AG09309 (cell line): ENCODE data around the gene ZNF367.

ENCODE experiments used
- DNase-seq: peaks from one replicate; pipeline ENCODE4 v3.0.0-alpha.2; 2010; ENCODE audit warnings: low read depth
- H3K4me3 ChIP-seq: 2 replicates; pipeline ENCODE4 v1.5.1; 2011; ENCODE audit warnings: mild to moderate bottlenecking, low read depth, low read length, moderate library complexity; ENCODE audit not compliant: control insufficient read depth
- TF ChIP-seq, protein P1 (sequence below): IDR thresholded peaks from 2 replicates; pipeline ENCODE4 v1.5.1; 2011; ENCODE audit warnings: mild to moderate bottlenecking, low read depth, low read length, inconsistent platforms; ENCODE audit not compliant: insufficient read depth, control insufficient read depth; ENCODE audit errors: missing control alignments

ZNF367 gene

DNA sequence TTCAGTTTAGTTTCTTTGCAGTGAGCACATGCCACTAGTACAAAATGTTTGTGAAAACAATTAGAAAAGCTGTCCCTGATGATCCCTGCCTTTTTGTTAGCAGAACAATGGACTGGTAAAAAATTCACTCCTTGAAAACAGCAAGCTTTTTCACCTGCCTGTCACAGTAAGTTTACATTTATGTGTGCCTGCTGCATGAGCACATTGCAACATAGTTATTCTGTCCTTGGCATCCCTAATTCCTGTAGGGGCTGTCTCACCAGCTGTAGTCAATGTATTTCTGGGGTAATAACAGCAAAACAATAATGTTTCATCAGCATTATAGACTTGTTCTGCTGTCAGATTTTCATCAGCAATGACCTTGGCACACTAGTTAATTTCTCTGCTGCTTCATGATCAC lies 11.6 kb upstream of the ZNF367 start:
- TF ChIP-seq, protein P1, sequence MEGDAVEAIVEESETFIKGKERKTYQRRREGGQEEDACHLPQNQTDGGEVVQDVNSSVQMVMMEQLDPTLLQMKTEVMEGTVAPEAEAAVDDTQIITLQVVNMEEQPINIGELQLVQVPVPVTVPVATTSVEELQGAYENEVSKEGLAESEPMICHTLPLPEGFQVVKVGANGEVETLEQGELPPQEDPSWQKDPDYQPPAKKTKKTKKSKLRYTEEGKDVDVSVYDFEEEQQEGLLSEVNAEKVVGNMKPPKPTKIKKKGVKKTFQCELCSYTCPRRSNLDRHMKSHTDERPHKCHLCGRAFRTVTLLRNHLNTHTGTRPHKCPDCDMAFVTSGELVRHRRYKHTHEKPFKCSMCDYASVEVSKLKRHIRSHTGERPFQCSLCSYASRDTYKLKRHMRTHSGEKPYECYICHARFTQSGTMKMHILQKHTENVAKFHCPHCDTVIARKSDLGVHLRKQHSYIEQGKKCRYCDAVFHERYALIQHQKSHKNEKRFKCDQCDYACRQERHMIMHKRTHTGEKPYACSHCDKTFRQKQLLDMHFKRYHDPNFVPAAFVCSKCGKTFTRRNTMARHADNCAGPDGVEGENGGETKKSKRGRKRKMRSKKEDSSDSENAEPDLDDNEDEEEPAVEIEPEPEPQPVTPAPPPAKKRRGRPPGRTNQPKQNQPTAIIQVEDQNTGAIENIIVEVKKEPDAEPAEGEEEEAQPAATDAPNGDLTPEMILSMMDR, result no peak
- no peak for DNase-seq
- H3K4me3 ChIP-seq, result no peak overlapping the region

DNA sequence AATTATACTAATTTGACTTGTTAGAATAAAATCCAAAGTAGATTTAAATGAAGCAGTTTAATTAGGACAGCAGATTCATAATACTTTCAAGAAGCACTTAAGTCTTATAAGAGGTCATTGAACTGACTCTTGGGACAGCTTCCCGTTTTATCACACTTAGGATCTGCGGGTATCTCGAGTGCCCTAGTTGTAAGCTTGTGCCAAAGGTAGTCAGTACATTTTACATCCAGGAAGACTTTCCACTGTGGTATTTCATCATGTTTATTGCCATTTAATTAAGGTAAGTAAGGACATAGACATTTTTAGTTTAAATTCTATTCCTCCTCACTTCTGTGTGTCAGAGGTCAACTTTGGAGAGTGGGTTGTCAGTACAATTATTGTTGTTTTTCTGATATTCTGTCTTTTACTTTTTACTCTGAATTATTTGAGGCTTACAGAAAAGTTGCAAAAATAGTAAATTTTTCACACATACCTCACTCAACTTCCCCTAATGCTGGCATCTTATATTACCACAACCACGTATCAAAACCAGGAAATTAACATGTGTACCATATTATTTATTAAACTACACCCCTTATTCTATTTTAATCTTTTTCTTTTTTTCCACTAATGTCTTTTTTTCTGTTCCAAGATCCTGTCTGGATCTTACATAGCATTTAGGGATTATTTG lies 7.5 kb upstream of the ZNF367 start:
- TF ChIP-seq, protein P1, result no peak
- no peak overlapping the region for H3K4me3 ChIP-seq
- no peak for DNase-seq

DNA sequence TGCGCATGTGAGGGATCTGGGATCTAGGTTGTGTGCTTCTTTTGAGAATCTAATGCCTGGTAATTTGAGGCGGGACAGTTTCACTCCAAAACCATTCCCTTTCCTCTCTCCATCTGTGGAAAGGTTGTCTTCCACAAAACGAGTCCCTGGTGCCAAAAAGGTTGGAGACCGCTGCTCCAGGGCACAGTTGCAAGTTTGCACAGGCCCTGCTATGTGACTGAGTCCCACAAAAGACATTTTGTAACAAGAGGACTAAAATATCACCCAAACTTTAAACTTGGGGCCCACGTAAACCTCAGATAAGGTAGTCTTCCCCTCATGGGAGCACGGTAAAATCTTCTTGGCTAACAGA lies 5.8 kb upstream of the ZNF367 start:
- DNase-seq, result no peak
- TF ChIP-seq, protein P1, result no peak
- no peak overlapping the region for H3K4me3 ChIP-seq

DNA sequence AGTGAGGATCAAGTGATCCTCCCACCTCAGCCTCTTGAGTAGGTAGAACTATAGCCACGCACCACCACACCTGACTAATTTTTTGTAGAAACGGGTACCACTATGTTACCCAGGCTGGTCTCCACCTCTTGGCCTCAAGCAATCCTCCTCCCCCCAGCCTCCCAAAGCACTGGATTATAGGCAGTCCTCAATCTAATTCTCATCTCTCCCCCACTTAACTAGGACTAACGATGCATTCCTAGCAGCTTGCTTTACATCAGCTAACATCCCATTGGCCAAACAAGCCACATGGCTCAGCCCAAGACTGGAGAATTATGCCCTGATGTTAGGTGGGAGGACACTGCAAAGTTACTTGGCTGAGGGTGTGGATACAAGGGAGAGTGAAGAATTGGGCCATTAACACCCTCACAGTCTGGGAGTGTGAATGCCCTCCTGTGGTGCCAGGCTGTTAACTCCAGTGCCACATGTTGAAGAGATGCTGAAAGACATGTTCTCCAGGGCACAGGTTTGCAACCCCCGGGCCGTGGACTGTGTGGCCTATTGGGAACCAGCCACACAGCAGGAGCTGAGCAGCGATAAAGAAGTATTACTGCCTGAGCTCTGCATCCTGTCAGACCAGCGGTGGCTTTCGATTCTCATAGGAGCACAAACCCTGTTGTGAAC lies 5.3 kb upstream of the ZNF367 start:
- TF ChIP-seq, protein P1, result no peak
- no peak overlapping the region for H3K4me3 ChIP-seq
- DNase-seq, result no peak

DNA sequence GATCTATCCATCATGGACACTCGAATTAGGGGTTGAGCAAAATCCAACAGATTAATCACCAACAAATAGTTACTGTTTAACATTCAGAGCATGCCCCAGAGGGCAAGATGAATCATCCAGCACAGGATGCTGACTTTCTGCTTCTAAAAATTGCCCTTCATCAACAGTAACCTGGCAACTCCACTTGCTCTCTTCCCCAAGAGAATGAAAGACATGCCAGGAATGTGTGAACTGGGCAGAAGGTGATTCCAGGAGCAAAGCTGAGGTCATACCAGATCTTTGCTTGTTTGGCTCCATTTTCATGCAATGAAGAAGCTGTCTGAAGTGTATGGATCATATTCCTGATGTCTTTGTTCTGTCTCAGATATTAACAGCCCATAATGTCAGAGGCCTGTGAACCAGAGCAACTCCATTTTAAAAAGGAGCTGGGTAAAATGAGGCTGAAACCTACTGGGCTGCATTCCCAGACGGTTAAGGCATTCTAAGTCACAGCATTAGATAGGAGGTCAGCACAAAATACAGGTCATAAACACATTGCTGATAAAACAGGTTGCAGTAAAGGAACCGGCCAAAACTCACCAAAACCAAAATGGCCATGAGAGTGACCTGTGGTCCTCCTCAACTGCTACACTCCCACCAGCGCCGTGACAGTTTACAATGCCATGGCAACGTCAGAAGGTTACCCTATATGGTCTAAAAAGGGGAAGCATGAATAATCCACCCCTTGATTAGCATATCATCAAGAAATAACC lies 2.5 kb upstream of the ZNF367 start:
- TF ChIP-seq, protein P1, result no peak
- DNase-seq, result peak; percentile 75
- H3K4me3 ChIP-seq, result no peak overlapping the region

DNA sequence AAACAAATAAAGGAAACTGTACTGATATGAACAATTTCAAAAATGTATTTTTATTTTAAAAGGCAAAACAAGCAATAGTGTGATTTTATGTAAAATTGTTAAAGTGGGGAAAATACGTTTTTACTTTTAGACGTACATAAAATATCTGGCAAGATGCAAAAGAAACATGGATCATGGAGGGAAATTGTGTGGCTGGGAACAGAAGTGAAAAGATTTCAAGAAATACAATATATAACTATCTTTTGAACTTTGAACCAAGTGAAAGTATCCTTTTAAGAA lies 1.5 kb upstream of the ZNF367 start:
- peak overlapping the region; percentile 73; the same call in 1 of the 2 replicates for H3K4me3 ChIP-seq
- TF ChIP-seq, protein P1, result no peak
- DNase-seq, result no peak
